Suprapubic skin (tissue), 4 donors: Measurements from ENCODE around the gene MAP3K4.

Source experiments
- EP300 ChIP-seq: sonication (generic); formaldehyde crosslinking; IDR thresholded peaks from one replicate; pipeline ENCODE4 v1.6.1; 2017; ENCODE audit warnings: antibody characterized with exemption
- POLR2A ChIP-seq, 2 donors: fragments of 450-650 bp; IDR thresholded peaks; one replicate each; pipeline ENCODE4 v1.6.1; 2017; ENCODE audit warnings: antibody characterized with exemption in 2 of 2, mild to moderate bottlenecking in 2 of 2, moderate library complexity in 2 of 2
- POLR2AphosphoS5 ChIP-seq, 3 donors: sonication (generic); formaldehyde crosslinking; IDR thresholded peaks; one replicate each; pipeline ENCODE4 v1.6.1; 2017; ENCODE audit warnings: antibody characterized with exemption in 3 of 3
- TF ChIP-seq, protein P1 (sequence below), 2 donors: fragments of 200-600 bp in 1 of 2; fragments of 450-650 bp in 1 of 2; sonication (generic) in 1 of 2; IDR thresholded peaks; one replicate each; pipeline ENCODE4 v1.5.1; 2016 to 2019; ENCODE audit warnings: antibody characterized with exemption in 2 of 2, mild to moderate bottlenecking in 1 of 2, moderate library complexity in 1 of 2

GRCh38 chr6:161104966-161105365, 113.4 kb downstream of the MAP3K4 start:
- TF ChIP-seq, protein P1, sequence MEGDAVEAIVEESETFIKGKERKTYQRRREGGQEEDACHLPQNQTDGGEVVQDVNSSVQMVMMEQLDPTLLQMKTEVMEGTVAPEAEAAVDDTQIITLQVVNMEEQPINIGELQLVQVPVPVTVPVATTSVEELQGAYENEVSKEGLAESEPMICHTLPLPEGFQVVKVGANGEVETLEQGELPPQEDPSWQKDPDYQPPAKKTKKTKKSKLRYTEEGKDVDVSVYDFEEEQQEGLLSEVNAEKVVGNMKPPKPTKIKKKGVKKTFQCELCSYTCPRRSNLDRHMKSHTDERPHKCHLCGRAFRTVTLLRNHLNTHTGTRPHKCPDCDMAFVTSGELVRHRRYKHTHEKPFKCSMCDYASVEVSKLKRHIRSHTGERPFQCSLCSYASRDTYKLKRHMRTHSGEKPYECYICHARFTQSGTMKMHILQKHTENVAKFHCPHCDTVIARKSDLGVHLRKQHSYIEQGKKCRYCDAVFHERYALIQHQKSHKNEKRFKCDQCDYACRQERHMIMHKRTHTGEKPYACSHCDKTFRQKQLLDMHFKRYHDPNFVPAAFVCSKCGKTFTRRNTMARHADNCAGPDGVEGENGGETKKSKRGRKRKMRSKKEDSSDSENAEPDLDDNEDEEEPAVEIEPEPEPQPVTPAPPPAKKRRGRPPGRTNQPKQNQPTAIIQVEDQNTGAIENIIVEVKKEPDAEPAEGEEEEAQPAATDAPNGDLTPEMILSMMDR (IDR thresholded peaks at IDR 0.05), result no peak
- TF ChIP-seq POLR2AphosphoS5 (IDR thresholded peaks at IDR 0.05), result no peak
- no peak for TF ChIP-seq POLR2A (IDR thresholded peaks at IDR 0.05)
- TF ChIP-seq EP300, result no peak
